DMS153 treated with DMSO at 0.1 percent for 48 hours (cell line): ENCODE results near the gene BSND.
A peak's percentile ranks its signal among the peaks of the same experiment; 100 is the strongest.
"Not testable (repeated sequence)": the region's sequence is repeated elsewhere in the genome, so short reads cannot be mapped to it uniquely, and the experiment has no call there.

Experiments used
- DNase-seq: peaks from one replicate; lab custom pipeline; 2025; ENCODE audit not compliant: unreplicated experiment; lab: John Stamatoyannopoulos, UW

The BSND gene

GRCh38 chr1:54998677-54999076 lies at the start of gene BSND:
BSND (plus strand) TSS chr1:54998933; CDS start chr1:54999187, 254 bp downstream.
- no peak for DNase-seq

GRCh38 chr1:54949053-54949452 lies 49.7 kb upstream of the BSND start:
- DNase-seq, result no peak

GRCh38 chr1:54950006-54950368 lies 48.7 kb upstream of the BSND start:
- DNase-seq, result no peak

- DNase-seq, result peak; percentile 75
Observed at GRCh38 chr1:54950369-54951163, 48.2 kb upstream of the BSND start.

- no peak for DNase-seq
Observed at GRCh38 chr1:54951810-54952226, 46.9 kb upstream of the BSND start.

- no peak for DNase-seq
Observed at GRCh38 chr1:54952950-54953718, 45.6 kb upstream of the BSND start.

- no peak for DNase-seq
Observed at GRCh38 chr1:54953846-54954245, 44.9 kb upstream of the BSND start.

- DNase-seq, result peak; percentile 16
Observed at GRCh38 chr1:54955359-54955758, 43.4 kb upstream of the BSND start.

GRCh38 chr1:54956726-54957125 lies 42.0 kb upstream of the BSND start:
- DNase-seq, result no peak

- DNase-seq, result no peak
Observed at GRCh38 chr1:54959241-54959640, 39.5 kb upstream of the BSND start.

GRCh38 chr1:54962612-54963395 lies 35.9 kb upstream of the BSND start:
- no peak for DNase-seq

- not testable (repeated sequence) for DNase-seq
Observed at GRCh38 chr1:54963829-54964228, 34.9 kb upstream of the BSND start.

- no peak for DNase-seq
Observed at GRCh38 chr1:54965624-54966340, 33.0 kb upstream of the BSND start.

GRCh38 chr1:54967372-54967771 lies 31.4 kb upstream of the BSND start:
- DNase-seq, result no peak

- DNase-seq, result no peak
Observed at GRCh38 chr1:54968551-54968950, 30.2 kb upstream of the BSND start.

- no peak for DNase-seq
Observed at GRCh38 chr1:54969879-54970278, 28.9 kb upstream of the BSND start.

GRCh38 chr1:54970901-54971300 lies 27.8 kb upstream of the BSND start:
- DNase-seq, result no peak

- no peak for DNase-seq
Observed at GRCh38 chr1:54971317-54971791, 27.4 kb upstream of the BSND start.

- DNase-seq, result no peak
Observed at GRCh38 chr1:54972436-54972835, 26.3 kb upstream of the BSND start.

GRCh38 chr1:54973205-54973921 lies 25.4 kb upstream of the BSND start:
- no peak for DNase-seq
